CD8-positive, alpha-beta memory T cell (primary cell): ENCODE data around the gene UNC5B. TPM values are rescaled to one million over a fixed set of nuclear protein-coding genes. Genes with fewer than 3 reads are reported as not detected.

Experiments
- CTCF ChIA-PET: fragments of 350-600 bp; sonication (Branson Sonifier 250); formaldehyde crosslinking; loops from one replicate; lab custom pipeline; 2021; ENCODE audit warnings: antibody characterized with exemption; lab: Charles Lee
- POLR2A ChIA-PET: fragments of 350-600 bp; sonication (Branson Sonifier 250); formaldehyde crosslinking; loops from one replicate; lab custom pipeline; 2021; ENCODE audit warnings: antibody characterized with exemption; lab: Charles Lee
- DNase-seq, 5 donors: peaks; one replicate each; pipeline versions ENCODE4 v3.0.0 to v3.0.0-alpha.2; 2020 to 2022; ENCODE audit warnings: mixed read lengths in 1 of 5
- H3K27ac ChIP-seq: one replicate; pipeline ENCODE4 v1.7.0; 2013; ENCODE audit warnings: low read depth, mild to moderate bottlenecking, low read length, moderate library complexity
- H3K27me3 ChIP-seq: 2 replicates; pipeline ENCODE4 v1.7.0; 2013; ENCODE audit warnings: low read length, mild to moderate bottlenecking; ENCODE audit not compliant: insufficient read depth, poor library complexity, severe bottlenecking
- H3K36me3 ChIP-seq: 2 replicates; pipeline ENCODE4 v1.7.0; 2013; ENCODE audit warnings: mild to moderate bottlenecking, low read length, moderate library complexity; ENCODE audit not compliant: insufficient read depth
- H3K4me1 ChIP-seq: 2 replicates; pipeline ENCODE4 v1.7.0; 2013; ENCODE audit warnings: mild to moderate bottlenecking, low read length, moderate library complexity; ENCODE audit not compliant: insufficient read depth
- H3K4me3 ChIP-seq: 2 replicates; pipeline ENCODE4 v1.7.0; 2013; ENCODE audit warnings: mild to moderate bottlenecking, low read length
- H3K9me3 ChIP-seq: 2 replicates; pipeline ENCODE4 v1.7.0; 2013; ENCODE audit warnings: mild to moderate bottlenecking, low read length
- H3K27ac Mint-ChIP-seq, 8 donors: one replicate each; pipeline ENCODE4 v1.8.0; 2020 to 2021; ENCODE audit warnings: mixed read lengths in 8 of 8, mild to moderate bottlenecking in 6 of 8, inconsistent platforms in 3 of 8, moderate library complexity in 3 of 8
- H3K27me3 Mint-ChIP-seq, 2 donors: one replicate each; pipeline ENCODE4 v1.8.0; 2020 to 2021; ENCODE audit warnings: mixed read lengths in 2 of 2, mild to moderate bottlenecking in 1 of 2, moderate library complexity in 1 of 2
- H3K36me3 Mint-ChIP-seq, 3 donors: one replicate each; pipeline ENCODE4 v1.8.0; 2020 to 2021; ENCODE audit warnings: mixed read lengths in 3 of 3, inconsistent platforms in 1 of 3, mild to moderate bottlenecking in 1 of 3
- H3K4me1 Mint-ChIP-seq, 3 donors: one replicate each; pipeline ENCODE4 v1.8.0; 2020 to 2021; ENCODE audit warnings: mixed read lengths in 3 of 3, inconsistent platforms in 1 of 3, mild to moderate bottlenecking in 1 of 3
- H3K4me3 Mint-ChIP-seq, 7 donors: one replicate each; pipeline ENCODE4 v1.8.0; 2020 to 2021; ENCODE audit warnings: mixed read lengths in 7 of 7, mild to moderate bottlenecking in 6 of 7, moderate library complexity in 4 of 7, inconsistent platforms in 2 of 7
- H3K9me3 Mint-ChIP-seq, 5 donors: one replicate each; pipeline ENCODE4 v1.8.0; 2020 to 2022; ENCODE audit warnings: mixed read lengths in 5 of 5, mild to moderate bottlenecking in 3 of 5, moderate library complexity in 2 of 5, inconsistent platforms in 1 of 5
- polyA plus RNA-seq: library from polyadenylated mRNA; unstranded; fragments of 300-500 nt; fragmentation: Illumina TruSeq; gene quantifications from one replicate; pipeline ENCODE4 v1.2.3, GENCODE V29; 2021
- total RNA-seq, 2 experiments: library from RNA; stranded (reverse); gene quantifications; one replicate each; pipeline ENCODE4 v1.2.3, GENCODE V29; 2021

The UNC5B gene
- total and polyA plus RNA-seq, 3 experiments from 2014 or later: 0.06 to 0.13 (median 0.11) TPM

- Histone ChIP-seq H3K27ac (no peak overlapping the region), H3K36me3 (no peaks in the 10 kb centered on the region), H3K4me3 (no peak overlapping the region), H3K27me3 (no peaks in the 10 kb centered on the region), H3K4me1 (no peaks in the 10 kb centered on the region), H3K9me3 (no peaks in the 10 kb centered on the region)
- Mint-ChIP-seq H3K9me3 (no peaks in the 10 kb centered on the region), H3K36me3 (no peaks in the 10 kb centered on the region), H3K27ac (no peak overlapping the region), H3K4me3 (no peak overlapping the region), H3K27me3 (peaks cover 0 to 6% of the 10 kb centered on the region in 2 donors), H3K4me1 (no peaks in the 10 kb centered on the region)
- ChIA-PET CTCF (no interaction called here), POLR2A (no interaction called here)
- DNase-seq: no peak
Measured at GRCh38 chr10:71287456-71287855, 75.1 kb downstream of the UNC5B start.

- Mint-ChIP-seq H3K9me3 (no peaks in the 10 kb centered on the region), H3K4me1 (no peaks in the 10 kb centered on the region), H3K4me3 (no peak overlapping the region), H3K27me3 (peaks cover 0 to 5% of the 10 kb centered on the region in 2 donors), H3K27ac (no peak overlapping the region), H3K36me3 (no peaks in the 10 kb centered on the region)
- no peaks in the 10 kb centered on the region for H3K36me3 ChIP-seq
- H3K27ac ChIP-seq: no peak overlapping the region
- DNase-seq: no peak
- no peak overlapping the region for H3K4me3 ChIP-seq
- H3K27me3 ChIP-seq: no peaks in the 10 kb centered on the region
- no peaks in the 10 kb centered on the region for H3K9me3 ChIP-seq
- CTCF ChIA-PET: no interaction called here
- H3K4me1 ChIP-seq: no peaks in the 10 kb centered on the region
- POLR2A ChIA-PET: no interaction called here
Measured at GRCh38 chr10:71288461-71288860, 76.1 kb downstream of the UNC5B start.

DNA sequence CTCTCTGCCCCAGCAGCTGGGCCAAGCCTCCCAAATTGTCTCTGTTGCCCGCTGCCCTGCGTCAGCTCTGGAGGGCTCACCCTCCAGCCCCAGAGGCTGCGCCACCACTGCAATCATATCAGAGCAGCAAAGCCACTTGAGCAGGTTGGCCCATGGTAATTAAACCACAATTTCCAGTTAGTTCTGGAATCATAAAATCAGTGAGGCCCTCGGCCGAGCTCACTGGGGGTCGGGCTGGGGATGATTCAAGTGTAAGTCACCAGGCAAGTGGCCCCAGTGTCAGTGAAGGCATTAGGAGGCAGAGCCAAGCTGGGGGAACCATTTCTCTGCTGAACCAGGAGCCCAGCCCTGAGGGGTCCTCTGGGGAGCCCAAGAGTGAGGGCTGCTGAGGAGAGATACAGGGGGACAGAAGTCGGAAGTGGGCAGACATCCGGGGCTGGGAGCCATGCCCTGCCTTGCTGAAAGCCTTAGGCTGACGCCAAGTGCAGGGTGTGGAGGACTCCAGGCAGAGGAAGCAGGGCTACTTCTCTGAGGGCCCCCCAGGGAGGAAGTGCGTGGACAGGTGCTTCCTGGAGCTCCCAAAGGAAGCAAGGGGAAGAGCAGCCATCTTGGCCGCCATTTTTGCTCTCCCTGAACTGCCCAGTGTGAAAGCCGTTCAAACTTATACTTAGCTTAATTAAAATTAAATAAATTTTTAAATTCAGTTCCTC is 77.2 kb downstream of the UNC5B start:
- no peak overlapping the region for H3K4me3 Mint-ChIP-seq
- peaks cover 0 to 5% of the 10 kb centered on the region in 2 donors for H3K27me3 Mint-ChIP-seq
- POLR2A ChIA-PET: no interaction called here
- H3K9me3 Mint-ChIP-seq: no peaks in the 10 kb centered on the region
- Histone ChIP-seq H3K27me3 (no peaks in the 10 kb centered on the region), H3K4me1 (no peaks in the 10 kb centered on the region), H3K9me3 (no peaks in the 10 kb centered on the region), H3K36me3 (no peaks in the 10 kb centered on the region), H3K4me3 (no peak overlapping the region), H3K27ac (no peak overlapping the region)
- no peaks in the 10 kb centered on the region for H3K4me1 Mint-ChIP-seq
- no peaks in the 10 kb centered on the region for H3K36me3 Mint-ChIP-seq
- DNase-seq: no peak
- H3K27ac Mint-ChIP-seq: no peak overlapping the region
- CTCF ChIA-PET: interaction anchor here (0.7 kb wide), 1 partner anchor 87 kb away, joined by 3 read pairs; no protein-coding TSS in a partner anchor

GRCh38 chr10:71290331-71290730 is 78.0 kb downstream of the UNC5B start:
- CTCF ChIA-PET: no interaction called here
- POLR2A ChIA-PET: no interaction called here
- H3K4me3 ChIP-seq: no peak overlapping the region
- H3K4me1 Mint-ChIP-seq: no peaks in the 10 kb centered on the region
- H3K9me3 Mint-ChIP-seq: no peaks in the 10 kb centered on the region
- H3K9me3 ChIP-seq: no peaks in the 10 kb centered on the region
- no peak overlapping the region for H3K27ac Mint-ChIP-seq
- peaks cover 3 to 7% of the 10 kb centered on the region in 2 donors for H3K27me3 Mint-ChIP-seq
- H3K4me3 Mint-ChIP-seq: no peak overlapping the region
- H3K4me1 ChIP-seq: no peaks in the 10 kb centered on the region
- H3K27me3 ChIP-seq: no peaks in the 10 kb centered on the region
- no peak overlapping the region for H3K27ac ChIP-seq
- no peaks in the 10 kb centered on the region for H3K36me3 ChIP-seq
- no peaks in the 10 kb centered on the region for H3K36me3 Mint-ChIP-seq
- no peak for DNase-seq

DNA sequence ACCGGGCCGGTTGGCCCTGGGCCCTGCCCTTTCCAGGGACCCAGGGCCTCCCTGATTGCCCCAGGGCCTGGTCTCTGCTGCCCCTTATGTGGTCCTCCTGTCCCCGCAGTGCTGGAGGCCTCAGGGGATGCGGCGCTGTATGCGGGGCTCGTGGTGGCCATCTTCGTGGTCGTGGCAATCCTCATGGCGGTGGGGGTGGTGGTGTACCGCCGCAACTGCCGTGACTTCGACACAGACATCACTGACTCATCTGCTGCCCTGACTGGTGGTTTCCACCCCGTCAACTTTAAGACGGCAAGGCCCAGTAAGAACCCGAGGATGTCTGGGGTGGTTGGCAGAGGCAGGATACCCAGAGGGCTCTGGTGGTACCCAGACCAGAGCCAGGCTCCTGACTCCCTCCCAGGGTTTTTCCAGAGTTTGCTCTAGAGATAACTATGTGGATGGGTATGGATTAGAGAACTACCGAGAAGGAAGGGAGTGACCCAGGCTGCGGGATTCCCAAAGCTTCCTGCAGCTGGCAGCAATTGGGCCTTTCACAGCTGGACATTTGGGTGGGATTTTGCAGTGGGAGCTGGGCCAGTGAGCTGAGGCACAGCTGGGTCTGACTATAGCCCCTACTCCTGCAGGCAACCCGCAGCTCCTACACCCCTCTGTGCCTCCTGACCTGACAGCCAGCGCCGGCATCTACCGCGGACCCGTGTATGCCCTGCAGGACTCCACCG is 78.6 kb downstream of the UNC5B start:
- Mint-ChIP-seq H3K9me3 (no peaks in the 10 kb centered on the region), H3K27me3 (peaks cover 8% of the 10 kb centered on the region in 2 donors), H3K4me3 (no peak overlapping the region), H3K27ac (no peak overlapping the region), H3K4me1 (no peaks in the 10 kb centered on the region), H3K36me3 (no peaks in the 10 kb centered on the region)
- H3K36me3 ChIP-seq: no peaks in the 10 kb centered on the region
- DNase-seq: no peak
- CTCF ChIA-PET: no interaction called here
- no peaks in the 10 kb centered on the region for H3K27me3 ChIP-seq
- H3K4me1 ChIP-seq: no peaks in the 10 kb centered on the region
- H3K9me3 ChIP-seq: no peaks in the 10 kb centered on the region
- H3K27ac ChIP-seq: no peak overlapping the region
- POLR2A ChIA-PET: no interaction called here
- no peak overlapping the region for H3K4me3 ChIP-seq

DNA sequence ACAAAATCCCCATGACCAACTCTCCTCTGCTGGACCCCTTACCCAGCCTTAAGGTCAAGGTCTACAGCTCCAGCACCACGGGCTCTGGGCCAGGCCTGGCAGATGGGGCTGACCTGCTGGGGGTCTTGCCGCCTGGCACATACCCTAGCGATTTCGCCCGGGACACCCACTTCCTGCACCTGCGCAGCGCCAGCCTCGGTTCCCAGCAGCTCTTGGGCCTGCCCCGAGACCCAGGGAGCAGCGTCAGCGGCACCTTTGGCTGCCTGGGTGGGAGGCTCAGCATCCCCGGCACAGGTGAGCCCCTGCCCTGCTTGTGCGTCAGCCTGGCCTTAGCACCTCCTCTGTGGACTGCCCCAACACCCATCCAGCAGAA is 79.1 kb downstream of the UNC5B start:
- CTCF ChIA-PET: no interaction called here
- H3K4me3 Mint-ChIP-seq: no peak overlapping the region
- POLR2A ChIA-PET: no interaction called here

DNA sequence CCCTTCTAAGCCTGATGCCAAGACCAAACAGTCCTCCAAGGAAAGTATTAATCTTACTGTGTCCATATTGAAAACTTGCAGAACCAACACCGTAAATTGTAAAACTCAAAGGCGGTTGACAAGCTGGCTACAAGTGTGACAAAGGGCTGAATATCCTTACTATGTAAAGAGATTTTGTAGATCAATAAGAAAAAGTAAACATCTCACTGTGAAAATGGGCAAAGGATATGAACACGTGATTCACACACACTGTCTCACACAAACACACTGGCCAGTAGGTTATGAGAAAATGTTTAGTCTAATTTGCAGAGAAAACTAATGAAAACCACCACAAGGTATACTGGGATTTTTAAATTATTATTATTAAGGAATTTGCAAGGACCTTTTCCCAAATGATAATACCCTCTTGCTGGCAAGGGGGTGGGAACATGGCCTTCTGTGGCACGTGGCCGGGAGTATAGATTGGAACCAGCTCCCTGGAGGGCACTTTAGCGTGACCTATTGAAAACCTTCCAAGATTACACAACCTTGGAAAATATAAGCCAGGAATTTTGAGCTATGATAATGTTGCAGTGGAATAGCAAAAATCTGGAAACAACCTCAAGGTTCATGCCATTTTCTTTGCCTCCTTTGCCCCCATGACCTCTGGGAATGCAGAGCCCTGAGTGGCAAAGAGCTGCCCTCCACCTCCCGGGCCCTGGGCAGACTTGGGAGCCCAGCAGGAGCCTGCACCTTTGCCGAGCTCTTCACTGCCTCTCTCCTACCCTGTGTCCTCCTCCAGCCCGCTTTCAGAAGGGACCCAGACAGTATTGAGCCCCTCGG is 80.5 kb downstream of the UNC5B start:
- Histone ChIP-seq H3K9me3 (no peaks in the 10 kb centered on the region), H3K36me3 (no peaks in the 10 kb centered on the region), H3K27ac (no peak overlapping the region), H3K4me1 (no peaks in the 10 kb centered on the region), H3K4me3 (no peak overlapping the region), H3K27me3 (no peaks in the 10 kb centered on the region)
- Mint-ChIP-seq H3K4me1 (no peaks in the 10 kb centered on the region), H3K4me3 (no peak overlapping the region), H3K27me3 (peaks cover 11 to 13% of the 10 kb centered on the region in 2 donors), H3K9me3 (no peaks in the 10 kb centered on the region), H3K27ac (no peak overlapping the region), H3K36me3 (no peaks in the 10 kb centered on the region)
- POLR2A ChIA-PET: no interaction called here
- CTCF ChIA-PET: interaction anchor here (1.1 to 1.6 kb wide), 2 partner anchors 22 to 603 kb away, joined by 3 to 4 read pairs; no protein-coding TSS in a partner anchor
- no peak for DNase-seq

More for the DNA sequence above, 79.1 kb downstream of the UNC5B start:
- Mint-ChIP-seq H3K36me3 (no peaks in the 10 kb centered on the region), H3K4me1 (no peaks in the 10 kb centered on the region), H3K9me3 (no peaks in the 10 kb centered on the region), H3K27me3 (peaks cover 12% of the 10 kb centered on the region in 2 donors), H3K27ac (no peak overlapping the region)
- Histone ChIP-seq H3K4me3 (no peak overlapping the region), H3K36me3 (no peaks in the 10 kb centered on the region), H3K9me3 (no peaks in the 10 kb centered on the region), H3K27me3 (no peaks in the 10 kb centered on the region), H3K27ac (no peak overlapping the region), H3K4me1 (no peaks in the 10 kb centered on the region)
- no peak for DNase-seq
